Measurements from ENCODE around the gene GOLT1A. TPM values are rescaled to one million over a fixed set of nuclear protein-coding genes. Genes with fewer than 3 reads are reported as not detected.

Gene GOLT1A
- total and polyA plus RNA-seq, 11 donors = 0.24 to 0.29 TPM; not detected in 9

GRCh38 chr1:204218552-204218951 is 4.8 kb upstream of the GOLT1A start:
- WGBS, 4 donors = 50 to 64% (median 58%) methylated on average over 1 to 2 of the region's 2 CpGs
- Histone ChIP-seq H3K4me1 (peaks cover 0 to 17% (median 8%) of the 10 kb centered on the region in 12 donors), H3K4me3 (no peak overlapping the region), H3K36me3 (peaks cover 0 to 23% (median 6%) of the 10 kb centered on the region in 9 donors), H3K27ac (no peak overlapping the region), H3K9me3 (no peaks in the 10 kb centered on the region), H3K27me3 (peaks cover 0 to 2% (median 0%) of the 10 kb centered on the region in 9 donors)
- TF ChIP-seq POLR2A (IDR thresholded peaks at IDR 0.05) = no peak
- TF ChIP-seq, protein P1, sequence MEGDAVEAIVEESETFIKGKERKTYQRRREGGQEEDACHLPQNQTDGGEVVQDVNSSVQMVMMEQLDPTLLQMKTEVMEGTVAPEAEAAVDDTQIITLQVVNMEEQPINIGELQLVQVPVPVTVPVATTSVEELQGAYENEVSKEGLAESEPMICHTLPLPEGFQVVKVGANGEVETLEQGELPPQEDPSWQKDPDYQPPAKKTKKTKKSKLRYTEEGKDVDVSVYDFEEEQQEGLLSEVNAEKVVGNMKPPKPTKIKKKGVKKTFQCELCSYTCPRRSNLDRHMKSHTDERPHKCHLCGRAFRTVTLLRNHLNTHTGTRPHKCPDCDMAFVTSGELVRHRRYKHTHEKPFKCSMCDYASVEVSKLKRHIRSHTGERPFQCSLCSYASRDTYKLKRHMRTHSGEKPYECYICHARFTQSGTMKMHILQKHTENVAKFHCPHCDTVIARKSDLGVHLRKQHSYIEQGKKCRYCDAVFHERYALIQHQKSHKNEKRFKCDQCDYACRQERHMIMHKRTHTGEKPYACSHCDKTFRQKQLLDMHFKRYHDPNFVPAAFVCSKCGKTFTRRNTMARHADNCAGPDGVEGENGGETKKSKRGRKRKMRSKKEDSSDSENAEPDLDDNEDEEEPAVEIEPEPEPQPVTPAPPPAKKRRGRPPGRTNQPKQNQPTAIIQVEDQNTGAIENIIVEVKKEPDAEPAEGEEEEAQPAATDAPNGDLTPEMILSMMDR (IDR thresholded peaks at IDR 0.05) = no peak
- ATAC-seq (no peak), DNase-seq (no peak)
- intact Hi-C loops (cut with DNase I) = no loop called here

DNA sequence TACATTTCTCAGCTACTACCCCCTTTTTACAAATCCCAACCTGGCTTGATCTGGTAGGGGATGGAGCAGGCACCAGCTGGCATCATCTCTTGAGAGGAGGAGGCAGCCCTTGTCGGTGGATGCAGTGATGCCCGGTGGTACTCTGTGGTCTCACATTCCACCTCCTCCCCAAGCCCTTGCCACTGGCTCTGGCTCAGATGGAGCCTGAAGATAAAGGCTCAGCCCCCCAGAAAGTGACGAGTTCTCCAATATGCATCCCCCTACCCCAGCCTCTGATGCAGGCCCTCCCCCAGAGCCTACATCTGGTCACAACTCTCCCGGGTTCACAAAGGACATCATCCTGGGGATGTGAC is 3.8 kb upstream of the GOLT1A start:
- TF ChIP-seq, protein P1 (IDR thresholded peaks at IDR 0.05) = no peak
- TF ChIP-seq POLR2A (IDR thresholded peaks at IDR 0.05) = no peak
- peaks cover 0 to 19% (median 6%) of the 10 kb centered on the region in 9 donors for H3K36me3 ChIP-seq
- intact Hi-C loops (cut with DNase I) = no loop called here
- H3K4me3 ChIP-seq = no peak overlapping the region
- no peaks in the 10 kb centered on the region for H3K9me3 ChIP-seq
- WGBS, 4 donors = 57 to 67% (median 60%) methylated on average over 4 of the region's 4 CpGs
- no peak for ATAC-seq
- H3K4me1 ChIP-seq = peaks cover 0 to 13% (median 8%) of the 10 kb centered on the region in 12 donors
- H3K27ac ChIP-seq = no peak overlapping the region
- no peak for DNase-seq
- H3K27me3 ChIP-seq = peaks cover 0 to 8% (median 0%) of the 10 kb centered on the region in 9 donors

GRCh38 chr1:204216880-204217647 is 3.3 kb upstream of the GOLT1A start:
- no peak for DNase-seq
- Histone ChIP-seq H3K4me3 (no peak overlapping the region), H3K27ac (no peak overlapping the region), H3K27me3 (peaks cover 0 to 8% (median 0%) of the 10 kb centered on the region in 9 donors), H3K36me3 (peaks cover 0 to 14% (median under 1%) of the 10 kb centered on the region in 9 donors), H3K4me1 (peaks cover 0 to 11% (median 8%) of the 10 kb centered on the region in 12 donors), H3K9me3 (no peaks in the 10 kb centered on the region)
- TF ChIP-seq POLR2A (IDR thresholded peaks at IDR 0.05) = no peak
- TF ChIP-seq, protein P1 (IDR thresholded peaks at IDR 0.05) = no peak
- no peak for ATAC-seq
- 85 to 91% (median 89%) methylated on average over 11 of the region's 11 CpGs for WGBS, 4 donors
- intact Hi-C loops (cut with DNase I) = no loop called here

- ATAC-seq = no peak
- H3K27me3 ChIP-seq = peaks cover 0 to 8% (median 0%) of the 10 kb centered on the region in 9 donors
- peaks cover 0 to 7% (median 0%) of the 10 kb centered on the region in 9 donors for H3K36me3 ChIP-seq
Measured at GRCh38 chr1:204216236-204216635, 2.4 kb upstream of the GOLT1A start.

More at GRCh38 chr1:204216236-204216635, 2.4 kb upstream of the GOLT1A start:
- no peak for DNase-seq
- H3K27ac ChIP-seq = no peak overlapping the region
- WGBS, 4 donors = 88 to 92% (median 89%) methylated on average over 4 of the region's 4 CpGs
- H3K9me3 ChIP-seq = no peaks in the 10 kb centered on the region
- no peak for TF ChIP-seq POLR2A (IDR thresholded peaks at IDR 0.05)
- peaks cover 0 to 11% (median 8%) of the 10 kb centered on the region in 12 donors for H3K4me1 ChIP-seq
- H3K4me3 ChIP-seq = no peak overlapping the region
- intact Hi-C loops (cut with DNase I) = no loop called here
